Activated CD4-positive, alpha-beta T cell treated with anti-CD3 and anti-CD28 coated beads, Interleukin-2, amount 50 U/mL, for 48 hours (primary cell): ENCODE measurements around the gene TMEM233.
"Not testable (repeated sequence)": the region's sequence is repeated elsewhere in the genome, so short reads cannot be mapped to it uniquely, and the experiment has no call there.

Experiments
- DNase-seq, 2 experiments: peaks; one replicate each; pipeline ENCODE4 v3.0.0-alpha.2; 2020

Gene TMEM233

GRCh38 chr12:119613319-119613936 lies 19.9 kb downstream of the TMEM233 start:
- DNase-seq, result no peak

GRCh38 chr12:119614705-119615104 lies 21.1 kb downstream of the TMEM233 start:
- no peak for DNase-seq

GRCh38 chr12:119615518-119616475 lies 22.2 kb downstream of the TMEM233 start:
- no peak for DNase-seq

GRCh38 chr12:119618328-119618896 lies 24.8 kb downstream of the TMEM233 start:
- DNase-seq, result not testable (repeated sequence)

- no peak for DNase-seq
These were observed 26.9 kb downstream of the TMEM233 start for GRCh38 chr12:119620490-119620889.

GRCh38 chr12:119621878-119622277 lies 28.3 kb downstream of the TMEM233 start:
- DNase-seq, result no peak

GRCh38 chr12:119624966-119625365 lies 31.4 kb downstream of the TMEM233 start:
- no peak for DNase-seq

GRCh38 chr12:119627019-119627643 lies 33.6 kb downstream of the TMEM233 start:
- DNase-seq, result no peak

- no peak for DNase-seq
These were observed 34.1 kb downstream of the TMEM233 start for GRCh38 chr12:119627686-119628085.

GRCh38 chr12:119630223-119630780 lies 36.7 kb downstream of the TMEM233 start:
- no peak for DNase-seq

- DNase-seq, result no peak
These were observed 37.5 kb downstream of the TMEM233 start for GRCh38 chr12:119630962-119631550.

GRCh38 chr12:119631930-119632678 lies 38.5 kb downstream of the TMEM233 start:
- DNase-seq, result no peak

- DNase-seq, result no peak
These were observed 41.2 kb downstream of the TMEM233 start for GRCh38 chr12:119634743-119635142.

GRCh38 chr12:119642986-119643385 lies 49.4 kb downstream of the TMEM233 start:
- DNase-seq, result no peak

GRCh38 chr12:119644930-119645329 lies 51.4 kb downstream of the TMEM233 start:
- no peak for DNase-seq

- no peak for DNase-seq
These were observed 52.0 kb downstream of the TMEM233 start for GRCh38 chr12:119645535-119646059.

- DNase-seq, result no peak
These were observed 55.7 kb downstream of the TMEM233 start for GRCh38 chr12:119649202-119649808.

GRCh38 chr12:119652665-119653064 lies 59.1 kb downstream of the TMEM233 start:
- DNase-seq, result no peak

- DNase-seq, result not testable (repeated sequence)
These were observed 63.4 kb downstream of the TMEM233 start for GRCh38 chr12:119657001-119657400.

- DNase-seq, result not testable (repeated sequence)
These were observed 64.6 kb downstream of the TMEM233 start for GRCh38 chr12:119658166-119658565.
